ENCODE results near the gene FRAS1.
"Not testable (repeated sequence)": the region's sequence is repeated elsewhere in the genome, so short reads cannot be mapped to it uniquely, and the experiment has no call there.

Gene FRAS1

DNA sequence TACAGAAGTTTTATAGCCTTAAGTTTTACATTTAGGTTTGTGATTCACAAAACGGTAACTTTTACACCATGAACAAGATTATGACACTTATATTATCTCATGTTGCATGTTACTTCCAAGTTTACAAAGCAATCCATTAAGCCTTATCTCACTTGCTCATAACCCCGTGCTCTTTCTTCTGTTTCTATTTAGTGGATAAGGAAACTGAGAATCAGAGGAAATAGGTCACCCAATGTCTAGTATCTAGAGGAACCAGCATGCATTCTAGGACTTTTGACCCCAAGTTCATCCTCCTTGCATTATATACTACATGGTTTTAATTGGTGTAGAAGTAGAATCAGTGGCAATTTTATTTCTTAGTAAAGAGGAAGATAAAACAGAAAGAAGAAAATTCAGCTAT lies 427.5 kb downstream of the FRAS1 start:
- in situ Hi-C loops (cut with MboI; ENCODE audit: low sequenced_read_pairs) = no loop called here

DNA sequence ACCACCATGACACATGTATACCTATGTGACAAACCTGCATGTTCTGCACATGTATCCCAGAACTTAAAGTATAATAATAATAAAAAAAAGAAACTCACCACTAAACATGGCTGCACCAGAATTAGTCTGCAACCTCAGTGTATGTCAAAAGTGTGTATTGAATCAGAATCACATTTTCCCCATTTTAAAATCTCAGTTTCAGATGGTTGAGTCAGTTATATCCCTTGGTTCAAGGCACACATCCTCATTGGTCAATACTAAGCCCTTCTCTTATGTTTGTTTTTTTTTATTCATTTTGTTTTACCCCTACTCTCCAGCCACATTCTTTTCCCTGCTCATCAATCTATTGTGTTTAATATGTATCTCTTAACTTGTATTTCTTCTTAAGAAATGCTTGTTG lies 436.6 kb downstream of the FRAS1 start:
- in situ Hi-C loops (cut with MboI; ENCODE audit: low sequenced_read_pairs) = no loop called here

DNA sequence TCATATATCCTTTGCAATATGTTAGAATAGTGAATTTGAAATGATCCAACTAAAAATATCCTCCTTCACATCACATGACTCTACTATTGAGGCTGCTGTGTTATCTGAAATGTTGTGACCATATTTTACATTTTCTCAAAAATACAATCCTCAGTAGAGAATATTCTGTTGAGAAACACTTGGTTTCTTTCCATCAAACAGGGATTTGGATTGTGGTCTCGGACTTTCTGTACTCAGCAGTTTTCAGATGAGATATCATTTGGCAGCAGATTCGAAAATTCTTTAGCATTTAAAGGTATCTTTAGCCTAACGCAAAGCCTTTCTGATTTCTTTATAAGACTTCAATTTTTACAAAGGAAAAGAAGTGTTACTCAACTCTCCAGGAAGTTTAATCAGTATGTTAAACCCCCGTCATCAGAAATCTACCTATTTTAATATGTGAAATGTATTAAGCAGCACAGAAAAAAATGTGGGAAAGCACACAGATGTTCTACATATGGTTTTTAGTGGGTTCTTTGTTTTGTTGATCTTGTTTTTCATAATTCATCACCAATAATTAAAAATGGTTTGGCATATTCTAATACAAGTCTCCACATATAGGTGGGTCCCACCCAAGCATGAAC lies 439.0 kb downstream of the FRAS1 start:
- in situ Hi-C loops (cut with MboI; ENCODE audit: low sequenced_read_pairs) = no loop called here

DNA sequence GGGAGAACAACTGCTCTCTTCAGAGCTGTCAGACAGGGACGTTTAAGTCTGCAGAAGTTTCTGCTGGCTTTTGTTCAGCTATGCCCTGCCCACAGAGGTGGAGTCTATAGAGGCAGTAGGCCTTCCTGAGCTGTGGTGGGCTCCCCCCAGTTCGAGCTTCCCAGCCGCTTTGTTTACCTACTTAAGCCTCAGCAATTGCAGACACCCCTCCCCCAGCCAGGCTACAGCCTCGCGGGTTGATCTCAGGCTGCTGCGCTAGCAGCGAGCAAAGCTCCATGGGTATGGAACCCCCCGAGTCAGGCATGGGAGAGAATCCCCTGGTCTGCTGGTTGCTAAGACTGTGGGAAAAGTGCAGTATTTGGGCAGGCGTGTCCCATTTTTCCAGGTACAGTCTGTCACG lies 449.1 kb downstream of the FRAS1 start:
- in situ Hi-C loops (cut with MboI; ENCODE audit: low sequenced_read_pairs) = not testable (repeated sequence)

DNA sequence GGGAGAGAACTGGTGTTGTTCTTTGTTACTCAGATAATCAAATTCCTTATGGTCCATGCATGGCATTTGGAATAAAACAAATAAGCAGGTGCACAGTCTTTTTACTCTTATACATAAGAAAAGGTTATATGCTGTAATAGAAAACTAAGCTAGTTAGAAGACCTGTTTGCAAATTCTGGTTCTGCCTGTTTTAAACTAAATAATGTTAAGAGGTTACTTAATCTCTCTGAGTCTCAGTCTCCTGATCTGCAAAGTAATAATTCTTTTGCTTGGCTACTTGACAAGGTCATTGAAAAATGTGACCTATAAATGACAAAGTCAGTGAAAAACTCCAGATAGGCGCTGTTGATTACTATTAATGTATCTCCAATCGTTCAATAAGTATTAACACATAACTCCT lies 451.9 kb downstream of the FRAS1 start:
- in situ Hi-C loops (cut with MboI; ENCODE audit: low sequenced_read_pairs) = no loop called here

DNA sequence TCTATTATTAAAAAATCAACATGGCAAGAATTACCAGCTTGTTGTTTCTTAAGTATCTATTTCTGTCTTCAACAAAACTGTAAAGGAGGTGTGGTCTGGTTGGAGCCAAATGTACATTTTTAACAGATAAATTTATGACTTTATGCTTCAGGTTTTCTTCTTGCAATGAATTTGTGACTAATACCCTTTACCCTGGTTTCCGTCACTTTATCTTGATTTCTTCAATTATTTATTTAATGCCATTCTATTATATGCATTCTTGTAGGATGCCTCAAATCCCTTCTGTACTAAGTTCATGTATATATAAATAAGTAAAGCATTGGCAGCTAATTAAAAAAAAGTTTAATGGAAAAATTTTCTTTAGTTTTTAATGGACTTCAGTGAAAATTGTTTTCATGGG lies 453.0 kb downstream of the FRAS1 start:
- in situ Hi-C loops (cut with MboI; ENCODE audit: low sequenced_read_pairs) = no loop called here

DNA sequence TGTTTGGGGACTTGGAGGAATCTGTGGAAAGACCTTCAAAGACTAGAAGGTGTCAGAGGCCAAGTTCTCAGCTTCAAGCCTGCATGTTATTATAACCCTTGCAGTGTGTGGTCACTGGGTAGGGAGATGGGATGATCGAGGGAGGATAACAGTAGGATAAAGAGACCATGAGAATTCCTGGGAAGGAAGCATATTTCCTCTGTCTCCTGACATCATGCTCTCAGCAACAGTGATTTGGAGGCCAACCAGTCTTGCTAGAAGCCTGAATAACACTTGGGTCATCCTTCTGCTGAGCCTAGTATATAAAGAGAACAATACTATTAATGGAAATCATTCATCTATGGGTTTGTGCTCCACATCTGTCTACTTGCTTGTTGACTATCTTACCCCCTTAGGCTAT lies 453.6 kb downstream of the FRAS1 start:
- in situ Hi-C loops (cut with MboI; ENCODE audit: low sequenced_read_pairs) = no loop called here

DNA sequence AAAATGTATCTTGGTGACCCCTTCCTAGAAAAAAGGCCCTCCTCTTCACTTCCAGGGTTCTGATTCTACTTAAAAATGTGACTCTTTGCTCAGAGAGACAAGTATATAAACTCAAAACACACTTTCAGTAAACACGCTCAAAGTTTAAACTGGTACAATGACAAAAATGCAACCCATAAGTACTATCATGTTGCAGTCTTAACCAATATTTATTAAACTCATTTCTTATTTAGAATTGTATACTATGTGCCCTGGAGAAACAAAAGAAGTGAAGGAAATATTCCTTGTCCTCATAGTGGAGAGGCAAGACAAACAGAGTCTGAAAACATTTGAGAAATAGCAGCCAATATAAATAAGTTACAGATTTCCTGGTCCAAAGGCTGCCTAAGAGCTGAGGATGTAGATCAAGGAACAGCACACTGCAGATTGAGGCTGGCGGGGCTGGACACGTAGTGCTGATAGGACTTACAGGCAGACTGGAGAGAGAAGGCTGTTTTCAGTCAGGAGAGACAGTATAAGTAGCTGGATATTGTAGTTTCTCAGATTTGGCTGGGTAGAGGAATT lies 455.3 kb downstream of the FRAS1 start:
- in situ Hi-C loops (cut with MboI; ENCODE audit: low sequenced_read_pairs) = no loop called here

DNA sequence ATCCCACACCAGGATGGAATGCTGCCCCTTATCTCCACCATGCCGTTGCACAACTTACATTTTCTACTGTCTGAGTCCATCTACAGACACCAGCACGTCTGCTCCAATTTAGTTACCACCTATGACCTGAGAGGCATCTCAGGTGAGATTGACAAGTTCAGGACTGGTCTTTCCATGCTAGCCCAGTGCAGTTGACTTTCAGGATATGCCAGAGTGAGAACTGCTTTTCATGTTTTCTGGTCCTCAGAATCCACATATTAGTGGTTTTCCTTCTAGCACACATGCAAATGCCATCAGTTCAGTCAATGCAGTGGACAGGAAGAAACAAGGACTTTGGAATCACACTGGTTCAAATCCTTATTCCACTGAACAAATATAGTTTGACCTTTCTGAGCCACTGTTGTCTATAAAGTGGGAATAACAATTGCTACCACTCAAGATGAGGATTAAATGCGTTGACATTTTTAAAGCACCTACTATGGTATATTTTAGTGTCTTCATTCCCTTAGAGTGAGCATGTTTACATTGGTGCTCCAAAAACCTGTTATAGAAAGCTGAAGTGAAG lies 456.4 kb downstream of the FRAS1 start:
- in situ Hi-C loops (cut with MboI; ENCODE audit: low sequenced_read_pairs) = no loop called here

DNA sequence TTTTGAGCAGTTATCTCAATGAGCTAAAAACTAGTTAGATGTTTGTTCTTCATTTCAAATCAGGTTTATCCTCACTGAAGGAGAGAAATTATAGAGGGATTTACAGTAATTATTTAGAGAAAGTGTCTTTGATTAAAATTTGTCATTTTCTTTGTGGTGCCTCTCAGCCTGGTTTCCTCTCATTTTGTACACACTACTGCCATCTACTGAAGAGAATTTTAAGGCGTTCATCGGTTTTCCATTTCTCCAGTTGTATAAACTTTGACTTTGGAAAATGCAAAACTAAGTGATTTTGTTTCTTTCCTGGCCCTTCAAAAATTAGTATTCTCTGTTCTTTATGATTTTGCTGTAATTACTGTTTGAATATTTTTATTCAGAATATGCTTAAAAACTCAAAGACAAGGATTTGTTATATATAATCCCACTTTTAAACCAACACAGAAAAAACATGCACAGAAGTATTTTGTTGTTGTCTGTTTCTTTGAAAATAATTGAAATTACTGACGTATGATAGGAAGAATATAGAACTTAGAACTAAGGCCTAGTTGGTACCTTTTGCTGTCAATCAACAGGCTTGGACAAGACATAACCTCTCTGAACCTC lies 460.0 kb downstream of the FRAS1 start:
- in situ Hi-C loops (cut with MboI; ENCODE audit: low sequenced_read_pairs) = no loop called here

DNA sequence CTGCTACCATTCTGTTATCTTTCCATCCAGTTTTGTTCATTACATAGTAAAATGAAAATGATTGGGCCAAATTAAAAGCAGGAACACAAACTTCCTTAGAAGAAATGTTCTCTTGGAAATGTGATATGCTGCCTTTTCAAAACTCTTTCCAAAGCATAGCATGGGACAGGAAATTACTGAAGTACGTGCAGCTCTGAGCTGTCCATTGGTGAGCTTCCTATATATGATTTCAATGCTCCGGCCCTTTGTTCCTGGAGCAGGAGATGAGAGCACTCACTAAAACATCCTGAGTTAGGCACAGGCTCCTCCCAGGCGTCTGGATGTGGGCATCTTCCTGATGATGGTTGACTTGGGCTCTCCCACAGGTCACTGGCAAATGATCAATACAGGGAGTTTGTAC lies 461.4 kb downstream of the FRAS1 start:
- in situ Hi-C loops (cut with MboI; ENCODE audit: low sequenced_read_pairs) = no loop called here

DNA sequence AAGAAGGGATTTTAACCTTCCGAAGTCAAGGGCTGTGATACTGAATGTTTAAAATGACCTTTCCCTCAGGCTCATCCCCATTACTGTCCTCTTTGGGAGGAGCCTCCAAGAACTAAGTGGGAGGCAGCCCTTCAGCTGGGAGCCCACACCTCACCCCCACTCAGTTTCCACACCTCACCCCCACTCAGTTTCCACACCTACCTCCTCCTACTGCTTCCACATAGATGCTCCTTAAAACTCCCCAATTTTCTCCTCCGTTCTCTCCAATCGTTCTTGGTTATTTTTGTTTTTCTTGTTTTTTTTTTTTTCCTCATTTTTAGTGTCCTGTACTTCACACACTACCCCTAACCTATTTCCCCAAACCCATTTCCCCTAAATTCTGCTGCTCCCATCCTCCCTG lies 462.8 kb downstream of the FRAS1 start:
- in situ Hi-C loops (cut with MboI; ENCODE audit: low sequenced_read_pairs) = no loop called here

DNA sequence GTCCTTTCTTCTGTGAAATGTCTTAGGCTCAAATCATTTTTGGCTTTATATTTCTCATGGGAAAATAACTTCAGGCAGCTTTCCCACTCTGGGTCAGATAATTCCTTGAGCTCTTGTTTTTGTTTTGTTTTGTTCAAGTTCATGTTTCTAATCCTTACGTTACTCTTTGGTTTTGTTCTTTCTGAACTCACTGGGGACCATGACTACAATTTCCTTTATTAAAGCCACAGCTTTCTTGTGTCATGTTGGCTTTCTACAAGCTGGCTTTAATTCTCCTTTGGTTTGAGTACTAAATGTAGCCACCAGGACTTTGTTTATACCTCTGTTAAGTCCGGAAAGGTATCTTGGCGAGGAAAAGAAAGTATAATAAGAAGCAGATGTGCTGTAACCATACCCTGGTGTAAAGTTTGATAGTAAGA lies 463.7 kb downstream of the FRAS1 start:
- in situ Hi-C loops (cut with MboI; ENCODE audit: low sequenced_read_pairs) = no loop called here

DNA sequence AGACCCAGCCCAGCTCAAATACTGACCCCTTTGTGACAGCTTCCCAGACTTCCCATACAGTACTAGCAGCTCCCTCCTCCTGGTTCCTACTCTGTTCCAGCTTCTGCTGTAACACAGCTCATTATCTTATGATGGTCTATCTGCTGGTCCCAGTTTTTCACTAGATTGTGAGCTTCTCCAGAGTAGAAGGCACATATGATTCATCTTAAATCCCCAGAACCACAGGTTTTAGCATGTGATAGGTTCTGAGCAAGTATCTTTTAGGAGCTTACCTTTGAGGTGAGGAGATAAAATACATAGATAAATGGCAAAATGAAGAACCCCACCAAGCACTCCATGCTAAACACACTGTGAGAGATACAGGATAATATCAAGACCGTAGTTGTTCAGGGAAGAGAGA lies 466.9 kb downstream of the FRAS1 start:
- in situ Hi-C loops (cut with MboI; ENCODE audit: low sequenced_read_pairs) = no loop called here

DNA sequence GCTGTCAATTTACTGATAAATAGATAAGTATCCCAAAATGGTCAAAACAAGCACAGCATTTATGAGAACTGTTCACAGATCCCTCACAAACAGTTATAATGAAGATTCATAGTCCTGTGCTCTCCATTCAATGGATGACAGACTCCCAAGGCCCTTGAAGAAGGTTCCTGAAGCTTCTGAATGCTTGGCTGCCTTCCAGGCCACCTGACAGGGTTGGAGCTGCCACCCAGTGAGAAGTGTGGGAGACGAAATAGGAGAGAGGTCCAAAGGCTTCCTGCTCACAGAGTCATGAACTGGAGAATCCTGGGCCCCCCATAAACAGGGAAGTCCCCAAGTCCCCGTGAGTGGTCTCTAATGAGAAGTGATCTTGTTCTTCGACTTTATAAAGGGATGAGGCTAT lies 468.4 kb downstream of the FRAS1 start:
- in situ Hi-C loops (cut with MboI; ENCODE audit: low sequenced_read_pairs) = no loop called here

DNA sequence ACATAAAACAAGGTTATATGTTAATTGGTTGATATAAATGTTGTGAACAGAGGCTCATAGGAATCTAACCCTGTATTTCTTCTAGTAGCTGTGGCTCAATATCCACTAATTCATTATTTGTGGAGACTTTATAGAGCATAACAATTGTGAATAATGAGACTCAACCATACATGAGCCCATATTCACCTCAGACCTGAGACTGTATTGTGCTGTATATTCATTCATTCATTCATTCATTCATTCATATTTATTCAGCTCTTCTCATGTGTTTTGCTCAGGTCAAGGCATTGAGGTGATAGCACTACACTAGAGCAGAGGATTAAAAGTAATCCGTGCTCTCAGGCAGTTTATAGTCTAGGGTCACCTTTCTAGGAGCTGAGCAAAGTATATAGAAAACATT lies 470.0 kb downstream of the FRAS1 start:
- in situ Hi-C loops (cut with MboI; ENCODE audit: low sequenced_read_pairs) = no loop called here

DNA sequence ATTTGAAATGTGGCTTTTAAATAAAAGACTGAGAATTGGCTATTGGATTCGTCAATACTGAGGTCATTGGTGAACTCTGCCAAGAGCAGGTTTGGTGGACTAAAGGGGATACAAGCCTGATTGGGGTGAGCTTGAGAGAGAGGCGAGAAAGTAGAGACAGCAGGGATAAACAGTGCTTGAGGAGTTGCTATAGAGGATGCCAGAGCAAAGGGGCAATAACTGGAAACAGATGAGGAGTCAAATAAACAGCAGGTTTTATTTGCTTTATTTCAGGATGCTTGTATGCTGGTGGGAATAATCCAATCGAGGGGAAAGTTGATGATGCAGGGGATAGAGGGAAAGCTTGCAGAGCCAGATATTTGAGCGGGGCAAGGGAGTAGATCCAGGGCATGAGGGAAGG lies 470.4 kb downstream of the FRAS1 start:
- in situ Hi-C loops (cut with MboI; ENCODE audit: low sequenced_read_pairs) = no loop called here

DNA sequence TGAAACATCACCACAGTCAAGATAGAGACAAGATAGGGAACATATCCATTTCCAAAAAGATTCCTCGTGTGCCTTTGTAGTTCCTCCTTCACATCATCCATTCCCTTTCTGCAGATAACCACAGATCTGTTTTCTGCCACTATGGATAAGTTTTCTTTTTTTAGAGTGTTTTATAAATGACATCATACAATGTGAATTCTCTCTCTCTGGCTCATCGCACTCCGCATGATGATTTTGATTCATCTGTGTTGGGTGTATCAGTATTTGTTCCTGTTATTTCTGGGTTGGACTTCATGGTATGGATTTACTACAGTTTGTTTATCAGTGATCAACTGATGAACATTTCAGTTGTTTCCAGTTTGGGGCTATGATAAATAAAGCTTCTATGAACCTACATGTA lies 471.2 kb downstream of the FRAS1 start:
- in situ Hi-C loops (cut with MboI; ENCODE audit: low sequenced_read_pairs) = no loop called here

DNA sequence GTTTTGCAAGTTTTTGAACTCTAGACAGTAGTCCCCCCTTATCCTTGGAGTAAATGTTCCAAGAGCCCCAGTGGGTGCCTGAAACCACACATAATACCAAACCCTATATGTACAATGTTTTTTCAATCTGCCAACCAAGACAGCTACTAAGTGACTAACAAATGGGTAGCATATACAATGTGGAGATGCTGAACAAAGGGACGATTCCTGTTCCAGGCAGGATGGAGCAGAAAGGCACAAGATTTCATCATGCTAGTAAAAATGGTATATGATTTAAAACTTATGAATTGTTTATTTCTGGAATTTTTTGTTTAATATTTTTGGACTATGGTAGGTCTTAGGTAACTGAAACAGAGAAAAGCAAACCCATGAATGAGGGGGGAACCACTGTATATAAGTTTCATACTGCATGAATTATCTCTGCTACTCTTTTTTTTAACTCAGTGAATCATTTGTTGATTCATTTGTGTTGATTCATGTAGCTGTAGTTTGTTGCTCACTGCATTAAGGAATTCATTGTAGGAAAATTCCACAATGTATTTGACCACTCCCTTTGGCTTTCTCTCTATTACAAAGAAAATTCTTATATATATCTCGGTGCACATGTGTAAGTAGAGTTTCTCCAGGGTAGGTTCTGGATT lies 472.6 kb downstream of the FRAS1 start:
- in situ Hi-C loops (cut with MboI; ENCODE audit: low sequenced_read_pairs) = no loop called here

DNA sequence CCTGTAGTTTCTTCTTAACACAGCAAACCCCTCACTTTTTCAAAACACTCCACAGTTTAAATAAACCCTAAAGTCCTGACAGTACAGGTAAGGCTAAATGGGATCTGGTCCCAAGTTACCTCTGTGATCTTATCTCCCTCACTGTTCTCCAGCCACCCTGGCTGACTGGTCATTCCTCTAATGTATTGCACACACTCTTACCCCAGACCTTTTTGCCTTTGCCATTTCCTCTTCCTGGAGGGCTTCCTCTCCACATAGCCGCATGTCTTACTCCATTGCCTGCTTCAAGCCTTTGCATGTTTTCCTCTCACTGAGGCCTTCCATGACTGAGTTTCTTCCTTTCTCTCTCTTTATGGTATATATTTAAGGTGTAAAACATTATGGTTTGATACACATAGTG lies 474.9 kb downstream of the FRAS1 start:
- in situ Hi-C loops (cut with MboI; ENCODE audit: low sequenced_read_pairs) = no loop called here

DNA sequence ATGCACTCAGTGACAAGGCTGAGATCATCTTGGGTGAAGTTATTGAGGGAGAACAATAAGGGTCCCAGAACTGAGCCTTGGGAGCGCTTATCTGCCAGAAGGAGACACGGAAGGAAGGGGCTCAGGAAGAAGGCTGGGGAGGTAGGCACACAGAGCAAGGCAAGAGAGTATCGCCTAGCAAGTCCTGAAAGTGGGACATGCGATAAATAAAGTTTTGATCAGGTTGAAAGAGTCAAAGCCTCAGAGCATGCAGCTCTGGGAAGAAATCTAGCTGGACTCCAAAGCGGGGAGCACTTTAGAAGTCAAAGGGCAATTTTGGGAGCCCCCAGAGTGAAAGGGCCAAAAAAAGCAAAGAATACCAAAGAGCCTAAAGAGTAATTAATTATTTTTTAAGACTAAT lies 476.7 kb downstream of the FRAS1 start:
- in situ Hi-C loops (cut with MboI; ENCODE audit: low sequenced_read_pairs) = no loop called here

All from HL-60/S4 treated with retinoic acid at 250 ng/mL for 4 days and 3 days (cell line).